Colonic mucosa (tissue), 4 donors: Measurements from ENCODE around the gene PNPLA7. TPM values are rescaled to one million over a fixed set of nuclear protein-coding genes. Genes with fewer than 3 reads are reported as not detected.
A peak's percentile ranks its signal among the peaks of the same experiment; 100 is the strongest.

Experiments
- DNase-seq: peaks from one replicate; pipeline ENCODE4 v3.0.0-alpha.2; 2020
- H3K27ac ChIP-seq: fragments of 200-600 bp; one replicate; pipeline ENCODE4 v1.8.0; 2021
- H3K27me3 ChIP-seq: fragments of 200-600 bp; one replicate; pipeline ENCODE4 v1.8.0; 2021
- H3K36me3 ChIP-seq: fragments of 200-600 bp; one replicate; pipeline ENCODE4 v1.8.0; 2021
- H3K4me1 ChIP-seq: fragments of 200-600 bp; one replicate; pipeline ENCODE4 v1.8.0; 2021; ENCODE audit warnings: mild to moderate bottlenecking
- H3K4me3 ChIP-seq: fragments of 200-600 bp; one replicate; pipeline ENCODE4 v1.8.0; 2021
- H3K9ac ChIP-seq, 2 donors: one replicate each; pipeline ENCODE4 v1.7.0; 2013; ENCODE audit warnings: control low read depth in 2 of 2, low read depth in 2 of 2, low read length in 2 of 2
- H3K9me3 ChIP-seq: fragments of 200-600 bp; one replicate; pipeline ENCODE4 v1.8.0; 2021
- intact Hi-C: fragments of 100-400 bp; cut with DNase I; formaldehyde crosslinking; loops from one replicate; pipeline ENCODE4 v1.14.1; 2022
- total RNA-seq, 2 donors: library from RNA; stranded (reverse); fragmentation: NEBNext Ultra II Directional in 1 of 2; extraction: Animal tissue kit (Norgen Biotek cat#: 25700) in 1 of 2; gene quantifications; one replicate each; pipeline ENCODE4 v1.2.1, GENCODE V29; 2021
- TF ChIP-seq, protein P1 (sequence below): fragments of 200-600 bp; IDR thresholded peaks from one replicate; pipeline ENCODE4 v1.8.0; 2022; ENCODE audit warnings: antibody characterized with exemption, mild to moderate bottlenecking
- donor health status: healthy.
- donor health status: DM: no; HTN: no; CAD: no.
- donor health status: DM: no; HTN: no; CAD: no.

The PNPLA7 gene
- total RNA-seq, 2 donors from 2014 or later = 6.1 to 7.1 TPM

DNA sequence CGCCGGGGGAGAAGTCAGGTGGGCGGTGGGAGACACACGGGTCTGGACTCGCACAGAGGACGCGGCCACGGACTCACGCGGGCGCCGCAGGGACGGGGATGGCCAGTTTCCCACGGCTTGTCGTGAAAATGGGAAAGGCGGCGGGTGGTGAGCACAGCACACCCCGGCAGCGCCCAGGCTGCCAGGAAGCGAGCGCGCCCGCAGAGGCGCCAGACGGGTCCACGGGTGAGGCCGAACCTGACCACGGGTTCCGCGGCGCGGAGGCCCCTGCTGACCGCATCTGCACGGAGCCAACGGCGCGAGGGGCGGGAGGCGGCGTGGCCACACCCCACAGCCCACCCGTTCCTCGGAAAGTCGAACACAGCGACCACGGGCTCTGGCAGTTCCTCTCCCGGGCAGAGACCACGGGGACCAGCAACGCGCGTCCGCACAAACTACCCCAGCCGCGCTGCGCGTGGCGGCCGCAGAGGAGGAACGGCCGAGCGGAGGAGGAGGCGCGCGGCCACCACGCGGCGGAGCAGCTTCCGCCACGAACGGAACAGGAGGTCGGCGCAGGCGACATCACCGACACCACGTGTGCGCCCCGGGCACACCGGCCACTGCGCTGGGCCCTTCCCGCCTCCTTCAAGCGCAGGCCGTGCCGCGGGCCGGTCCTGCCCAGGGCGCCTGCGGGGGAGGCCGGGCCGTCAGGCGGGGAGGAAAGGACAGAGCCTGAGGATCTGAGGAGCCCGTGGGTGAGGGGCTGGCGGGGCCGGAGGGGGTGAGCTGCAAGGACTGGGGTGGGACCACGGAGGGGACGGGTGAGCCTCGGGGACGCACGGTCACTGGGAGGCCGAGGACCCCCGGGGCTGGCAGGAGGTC lies 132.8 kb downstream of the PNPLA7 start:
- no peaks in the 10 kb centered on the region for H3K36me3 ChIP-seq
- peak overlapping the region; percentile 9 for H3K4me3 ChIP-seq
- intact Hi-C loops = no loop called here
- no peaks in the 10 kb centered on the region for H3K9me3 ChIP-seq
- no peak for DNase-seq
- H3K27ac ChIP-seq = no peak overlapping the region
- H3K27me3 ChIP-seq = no peaks in the 10 kb centered on the region
- no peak overlapping the region for H3K9ac ChIP-seq
- TF ChIP-seq, protein P1, sequence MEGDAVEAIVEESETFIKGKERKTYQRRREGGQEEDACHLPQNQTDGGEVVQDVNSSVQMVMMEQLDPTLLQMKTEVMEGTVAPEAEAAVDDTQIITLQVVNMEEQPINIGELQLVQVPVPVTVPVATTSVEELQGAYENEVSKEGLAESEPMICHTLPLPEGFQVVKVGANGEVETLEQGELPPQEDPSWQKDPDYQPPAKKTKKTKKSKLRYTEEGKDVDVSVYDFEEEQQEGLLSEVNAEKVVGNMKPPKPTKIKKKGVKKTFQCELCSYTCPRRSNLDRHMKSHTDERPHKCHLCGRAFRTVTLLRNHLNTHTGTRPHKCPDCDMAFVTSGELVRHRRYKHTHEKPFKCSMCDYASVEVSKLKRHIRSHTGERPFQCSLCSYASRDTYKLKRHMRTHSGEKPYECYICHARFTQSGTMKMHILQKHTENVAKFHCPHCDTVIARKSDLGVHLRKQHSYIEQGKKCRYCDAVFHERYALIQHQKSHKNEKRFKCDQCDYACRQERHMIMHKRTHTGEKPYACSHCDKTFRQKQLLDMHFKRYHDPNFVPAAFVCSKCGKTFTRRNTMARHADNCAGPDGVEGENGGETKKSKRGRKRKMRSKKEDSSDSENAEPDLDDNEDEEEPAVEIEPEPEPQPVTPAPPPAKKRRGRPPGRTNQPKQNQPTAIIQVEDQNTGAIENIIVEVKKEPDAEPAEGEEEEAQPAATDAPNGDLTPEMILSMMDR = no peak
- peaks cover 2% of the 10 kb centered on the region for H3K4me1 ChIP-seq

DNA sequence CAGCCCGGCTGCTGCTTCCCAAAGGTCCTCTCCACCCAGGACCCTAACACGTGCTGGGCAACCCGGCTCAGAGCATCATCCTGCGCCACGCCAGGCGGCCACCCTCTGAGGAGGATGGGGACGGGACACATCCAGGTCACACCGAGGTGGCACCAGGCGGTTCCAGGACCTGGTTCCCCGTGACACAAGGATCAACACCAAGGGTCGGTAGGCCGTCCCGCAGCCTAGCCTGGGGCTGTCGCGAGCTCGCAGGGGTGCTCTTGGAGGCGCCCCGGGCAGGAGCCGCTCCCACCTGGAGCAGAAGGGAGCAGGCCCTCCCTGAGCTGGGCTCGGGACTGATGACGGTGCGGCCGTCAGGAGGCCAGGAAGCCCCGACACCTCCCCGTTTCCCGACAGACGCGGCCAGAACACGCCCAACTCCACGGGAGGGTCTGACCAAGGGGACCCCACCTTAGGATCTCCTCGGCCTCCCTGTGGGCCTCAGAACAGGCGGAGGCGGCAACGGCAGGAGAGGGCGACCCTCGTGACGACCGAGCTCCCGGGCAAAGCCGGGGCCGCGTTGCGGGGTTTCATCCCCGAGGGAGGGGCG lies 133.5 kb downstream of the PNPLA7 start:
- Histone ChIP-seq H3K4me1 (peaks cover 8% of the 10 kb centered on the region), H3K36me3 (no peaks in the 10 kb centered on the region), H3K4me3 (no peak overlapping the region), H3K27ac (no peak overlapping the region), H3K9me3 (no peaks in the 10 kb centered on the region), H3K9ac (no peak overlapping the region), H3K27me3 (no peaks in the 10 kb centered on the region)
- TF ChIP-seq, protein P1 = no peak
- intact Hi-C loops = no loop called here
- DNase-seq = no peak

DNA sequence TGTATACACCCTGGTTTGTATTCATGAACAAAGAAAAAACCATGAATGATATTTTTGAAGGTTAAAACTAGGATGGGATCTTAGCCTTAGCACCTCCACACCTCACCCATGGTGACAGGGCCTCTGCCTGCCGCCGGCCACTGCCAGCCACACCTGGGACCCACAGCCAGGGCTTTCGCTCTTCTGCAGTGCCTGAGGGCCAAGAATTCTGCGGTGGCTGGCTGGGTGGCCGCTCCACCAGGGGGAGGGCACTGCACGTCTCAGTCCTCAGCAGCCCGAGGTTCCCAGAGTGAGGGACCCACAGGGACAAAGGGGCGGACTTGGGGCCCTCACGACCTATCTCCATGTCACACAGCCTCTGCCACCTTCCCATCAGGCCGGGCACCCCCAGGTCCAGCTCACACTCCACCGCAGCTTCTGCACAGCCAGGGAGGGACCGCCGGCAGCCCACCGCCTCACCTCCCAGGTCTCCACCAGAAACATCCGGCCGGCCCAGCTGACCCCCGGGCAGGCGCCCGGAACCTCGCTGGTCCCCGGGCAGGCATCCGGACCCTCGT lies 134.1 kb downstream of the PNPLA7 start:
- Histone ChIP-seq H3K9ac (no peak overlapping the region), H3K9me3 (no peaks in the 10 kb centered on the region), H3K4me3 (no peak overlapping the region), H3K4me1 (peaks cover 8% of the 10 kb centered on the region), H3K27me3 (no peaks in the 10 kb centered on the region), H3K27ac (no peak overlapping the region), H3K36me3 (no peaks in the 10 kb centered on the region)
- TF ChIP-seq, protein P1 = no peak
- DNase-seq = no peak
- intact Hi-C loops = no loop called here

DNA sequence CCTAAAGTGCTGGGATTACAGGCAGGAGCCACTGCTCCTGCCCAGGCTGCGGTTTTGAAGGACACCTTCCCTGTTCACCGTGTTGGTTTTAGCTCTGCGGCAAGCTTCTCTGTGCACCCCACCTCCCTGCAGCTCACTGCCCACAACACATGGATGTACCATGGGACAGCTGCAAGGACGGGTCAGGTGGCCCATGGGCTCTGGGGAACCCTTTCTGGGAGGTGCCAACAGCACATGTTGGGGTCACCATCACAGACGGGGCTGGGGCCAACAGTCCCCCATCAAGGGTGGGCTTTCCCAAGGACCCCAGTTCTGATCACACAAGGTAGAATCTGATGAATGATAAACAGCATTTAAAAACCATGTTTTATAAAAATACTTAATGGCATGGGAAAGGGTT lies 134.8 kb downstream of the PNPLA7 start:
- H3K27me3 ChIP-seq = no peaks in the 10 kb centered on the region
- H3K9me3 ChIP-seq = no peaks in the 10 kb centered on the region
- TF ChIP-seq, protein P1 = no peak
- no peaks in the 10 kb centered on the region for H3K36me3 ChIP-seq
- no peak overlapping the region for H3K9ac ChIP-seq
- H3K4me3 ChIP-seq = no peak overlapping the region
- DNase-seq = no peak
- intact Hi-C loops = no loop called here
- no peak overlapping the region for H3K27ac ChIP-seq
- peaks cover 8% of the 10 kb centered on the region for H3K4me1 ChIP-seq

DNA sequence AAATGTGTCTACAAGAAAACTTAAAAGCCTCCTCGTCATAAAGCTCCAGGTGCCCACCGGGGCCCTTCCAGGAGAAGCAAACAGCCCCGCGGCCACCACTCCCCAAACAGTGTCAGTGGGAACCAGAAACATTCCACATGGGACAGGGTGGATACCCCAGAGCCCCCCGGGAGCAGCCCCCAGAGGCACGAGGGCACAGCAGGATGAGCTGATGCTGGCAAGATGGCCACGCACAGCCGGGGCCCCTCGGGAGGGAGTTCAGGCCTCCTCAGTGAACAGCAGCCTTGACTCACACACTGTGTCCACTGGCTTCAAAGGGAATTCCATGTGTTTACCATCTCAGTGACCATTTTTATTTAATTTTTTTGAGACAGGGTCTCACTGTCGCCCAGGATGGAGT lies 137.8 kb downstream of the PNPLA7 start:
- no peaks in the 10 kb centered on the region for H3K27me3 ChIP-seq
- no peaks in the 10 kb centered on the region for H3K36me3 ChIP-seq
- DNase-seq = no peak
- peak overlapping the region; percentile 51 for H3K27ac ChIP-seq
- peaks cover 8% of the 10 kb centered on the region for H3K4me1 ChIP-seq
- intact Hi-C loops = no loop called here
- H3K9me3 ChIP-seq = no peaks in the 10 kb centered on the region
- TF ChIP-seq, protein P1 = no peak
- H3K4me3 ChIP-seq = no peak overlapping the region
- peak overlapping the region in 1 of 2 donors; percentile 19 for H3K9ac ChIP-seq
